Pancreas (tissue), 10 donors: ENCODE results near the gene PDP2. TPM values are rescaled to one million over a fixed set of nuclear protein-coding genes. Genes with fewer than 3 reads are reported as not detected.
A peak's percentile ranks its signal among the peaks of the same experiment; 100 is the strongest.

Source experiments
- ATAC-seq, 4 donors: fragments of 200-7000 bp; cut with Tn5 transposase; one replicate each; pipeline versions ENCODE4 v1.8.0 to v1.9.1; 2020; ENCODE audit warnings: mild to moderate bottlenecking in 4 of 4, moderate library complexity in 4 of 4
- DNase-seq, 6 donors: peaks; one replicate each; pipeline ENCODE4 v3.0.0-alpha.2; 2020
- FAIRE-seq: peaks from 2 replicates; lab custom pipeline; 2012; peaks lifted over from hg19 to GRCh38; lab: Jason Lieb, UNC
- H3K27ac ChIP-seq, 4 donors: fragments of 200-600 bp; sonication (generic); 1 replicate in 3 of 4; 2 replicates in 1 of 4; pipeline versions ENCODE4 v1.5.0 to v1.8.0; 2020
- H3K27me3 ChIP-seq, 4 donors: fragments of 200-600 bp; one replicate each; pipeline ENCODE4 v1.8.0; 2021
- H3K36me3 ChIP-seq, 3 donors: fragments of 200-600 bp; sonication (generic) in 1 of 3; one replicate each; pipeline versions ENCODE4 v1.5.0 to v1.8.0; 2020 to 2021
- H3K4me1 ChIP-seq, 3 donors: fragments of 200-600 bp; one replicate each; pipeline ENCODE4 v1.8.0; 2021
- H3K4me3 ChIP-seq, 4 donors: fragments of 200-600 bp; sonication (generic) in 2 of 4; one replicate each; pipeline versions ENCODE4 v1.5.0 to v1.8.0; 2020 to 2021
- H3K9me3 ChIP-seq, 4 donors: fragments of 200-600 bp; one replicate each; pipeline ENCODE4 v1.8.0; 2021
- WGBS, 2 donors: extraction: QIAGEN DNeasy Blood & Tissue Kit; methylation state at CpG; one replicate each; pipeline ENCODE4 v1.1.7; 2013; 5-methylcytosine and 5-hydroxymethylcytosine counted together
- intact Hi-C, 3 donors: fragments of 100-400 bp; cut with DNase I; formaldehyde crosslinking; loops; one replicate each; pipeline versions ENCODE4 v1.11.1 to v1.14.2; 2022
- polyA plus RNA-seq, 2 donors: library from polyadenylated mRNA; stranded (reverse); fragments of 200-250 nt; gene quantifications; one replicate each; pipeline ENCODE4 v1.2.3, GENCODE V29; 2013
- total RNA-seq, 6 donors: library from RNA; stranded (reverse); fragmentation: NEBNext Ultra II Directional in 4 of 6; extraction: Animal tissue kit (Norgen Biotek cat#: 25700) in 4 of 6; gene quantifications; one replicate each; pipeline versions ENCODE4 v1.2.1 to v1.2.4, GENCODE V29; 2021 to 2023
- TF ChIP-seq, protein P1 (sequence below), 4 donors: fragments of 200-600 bp; sonication (generic) in 3 of 4; IDR thresholded peaks; one replicate each; pipeline versions ENCODE4 v1.5.0 to v1.8.0; 2021; ENCODE audit warnings: antibody characterized with exemption in 4 of 4
- donor health status: healthy with polysubstance abuse.
- donor health status: DM: no; HTN: no; CAD: no; lungs with moderate emphysema.
- donor health status: DM: no; HTN: no; CAD: no.
- donor health status: control.
- donor health status: control.
- donor health status: Bipolar disorder and iron deficiency.
- donor health status: DM: yes; HTN: yes; CAD: no.
- donor health status: DM: no; HTN: no; CAD: no.
- donor health status: DM: no; HTN: no; CAD: no.
- donor health status: DM: yes; HTN: yes; CAD: no.

PDP2 gene, protein sequence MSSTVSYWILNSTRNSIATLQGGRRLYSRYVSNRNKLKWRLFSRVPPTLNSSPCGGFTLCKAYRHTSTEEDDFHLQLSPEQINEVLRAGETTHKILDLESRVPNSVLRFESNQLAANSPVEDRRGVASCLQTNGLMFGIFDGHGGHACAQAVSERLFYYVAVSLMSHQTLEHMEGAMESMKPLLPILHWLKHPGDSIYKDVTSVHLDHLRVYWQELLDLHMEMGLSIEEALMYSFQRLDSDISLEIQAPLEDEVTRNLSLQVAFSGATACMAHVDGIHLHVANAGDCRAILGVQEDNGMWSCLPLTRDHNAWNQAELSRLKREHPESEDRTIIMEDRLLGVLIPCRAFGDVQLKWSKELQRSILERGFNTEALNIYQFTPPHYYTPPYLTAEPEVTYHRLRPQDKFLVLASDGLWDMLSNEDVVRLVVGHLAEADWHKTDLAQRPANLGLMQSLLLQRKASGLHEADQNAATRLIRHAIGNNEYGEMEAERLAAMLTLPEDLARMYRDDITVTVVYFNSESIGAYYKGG
- 1 to 10 TPM; 6.1 to 8.5 (median 7.7) TPM for total RNA-seq
- polyA plus RNA-seq, result 1 to 10 TPM; 1.6 TPM

DNA sequence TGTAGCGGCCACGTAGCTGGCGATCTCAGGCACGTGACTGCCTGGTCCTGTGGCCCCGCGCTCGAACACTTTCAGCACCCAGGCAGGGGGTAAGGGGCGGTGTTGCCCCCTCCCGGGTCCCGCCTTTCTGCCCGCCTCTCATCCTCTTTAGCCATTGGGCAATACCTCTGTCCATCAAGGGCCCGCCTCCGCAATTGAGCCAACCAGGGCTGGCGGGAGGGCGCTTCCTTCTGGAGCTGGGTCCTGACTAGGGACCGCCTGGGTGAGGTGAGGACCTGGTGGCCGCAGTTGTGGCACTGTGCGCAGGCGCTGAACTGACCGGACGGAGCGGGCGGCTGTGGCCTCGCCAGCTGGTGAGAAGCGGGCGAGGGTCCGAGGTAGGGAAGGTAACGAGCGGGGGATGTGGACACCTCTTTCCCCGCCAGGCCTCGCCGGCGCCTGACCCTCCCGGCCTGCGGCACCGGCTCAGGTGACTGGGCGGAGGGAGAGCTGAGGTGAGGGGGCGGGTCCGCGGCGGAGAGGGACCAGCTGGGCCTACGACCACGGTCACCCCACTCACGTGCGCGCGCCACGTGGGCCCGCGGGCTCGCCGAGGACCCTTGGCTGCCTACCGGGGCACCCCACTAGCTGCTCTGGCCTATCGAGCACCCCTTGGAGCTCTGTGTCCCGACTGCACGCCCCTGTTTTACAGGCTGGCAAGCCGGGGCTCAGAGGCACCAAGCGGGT, at the start of gene PDP2:
Gene PDP2 (plus strand): TSS at position 228 of the 726 bp plus-strand sequence. CDS start 3,770 bp downstream, outside the sequence.
- FAIRE-seq (no peak), ATAC-seq (peak; percentile 95 to 98 (median 96)), DNase-seq (peak; percentile 94 to 99 (median 96))
- Histone ChIP-seq H3K4me1 (peaks cover 6 to 14% (median 7%) of the 10 kb centered on the region in 3 donors), H3K27me3 (no peaks in the 10 kb centered on the region), H3K27ac (peak within 1 kb of the TSS; percentile 48 to 82 (median 52)), H3K4me3 (peak within 1 kb of the TSS; percentile 60 to 94 (median 89)), H3K9me3 (no peaks in the 10 kb centered on the region), H3K36me3 (peaks cover 0 to 11% (median 8%) of the 10 kb centered on the region in 3 donors)
- intact Hi-C loops, result no loop called here
- 0% methylated on average over 44 to 58 of the region's 58 CpGs for WGBS, 2 donors
- TF ChIP-seq, protein P1, sequence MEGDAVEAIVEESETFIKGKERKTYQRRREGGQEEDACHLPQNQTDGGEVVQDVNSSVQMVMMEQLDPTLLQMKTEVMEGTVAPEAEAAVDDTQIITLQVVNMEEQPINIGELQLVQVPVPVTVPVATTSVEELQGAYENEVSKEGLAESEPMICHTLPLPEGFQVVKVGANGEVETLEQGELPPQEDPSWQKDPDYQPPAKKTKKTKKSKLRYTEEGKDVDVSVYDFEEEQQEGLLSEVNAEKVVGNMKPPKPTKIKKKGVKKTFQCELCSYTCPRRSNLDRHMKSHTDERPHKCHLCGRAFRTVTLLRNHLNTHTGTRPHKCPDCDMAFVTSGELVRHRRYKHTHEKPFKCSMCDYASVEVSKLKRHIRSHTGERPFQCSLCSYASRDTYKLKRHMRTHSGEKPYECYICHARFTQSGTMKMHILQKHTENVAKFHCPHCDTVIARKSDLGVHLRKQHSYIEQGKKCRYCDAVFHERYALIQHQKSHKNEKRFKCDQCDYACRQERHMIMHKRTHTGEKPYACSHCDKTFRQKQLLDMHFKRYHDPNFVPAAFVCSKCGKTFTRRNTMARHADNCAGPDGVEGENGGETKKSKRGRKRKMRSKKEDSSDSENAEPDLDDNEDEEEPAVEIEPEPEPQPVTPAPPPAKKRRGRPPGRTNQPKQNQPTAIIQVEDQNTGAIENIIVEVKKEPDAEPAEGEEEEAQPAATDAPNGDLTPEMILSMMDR (IDR thresholded peaks at IDR 0.05), result no peak

DNA sequence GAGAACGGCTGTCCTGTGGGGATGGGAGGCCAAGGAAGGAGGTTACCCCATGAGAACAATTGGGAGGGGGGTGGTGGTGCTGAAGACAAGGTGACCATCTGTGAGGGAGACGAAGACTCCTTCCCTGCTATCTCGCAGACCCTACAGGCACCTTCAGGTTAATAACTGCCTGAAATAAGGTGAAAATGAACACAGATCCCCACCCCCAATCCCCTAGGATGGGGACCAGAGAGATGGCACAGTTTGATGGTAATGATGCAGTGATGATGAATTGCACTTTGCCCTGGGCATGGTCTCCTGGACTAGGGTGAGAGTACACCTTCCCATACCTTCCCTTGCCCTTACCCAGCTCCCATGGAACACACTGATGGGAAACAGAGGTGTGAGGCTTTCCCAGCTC, 48.1 kb upstream of the PDP2 start:
- H3K27ac ChIP-seq, result no peak overlapping the region

DNA sequence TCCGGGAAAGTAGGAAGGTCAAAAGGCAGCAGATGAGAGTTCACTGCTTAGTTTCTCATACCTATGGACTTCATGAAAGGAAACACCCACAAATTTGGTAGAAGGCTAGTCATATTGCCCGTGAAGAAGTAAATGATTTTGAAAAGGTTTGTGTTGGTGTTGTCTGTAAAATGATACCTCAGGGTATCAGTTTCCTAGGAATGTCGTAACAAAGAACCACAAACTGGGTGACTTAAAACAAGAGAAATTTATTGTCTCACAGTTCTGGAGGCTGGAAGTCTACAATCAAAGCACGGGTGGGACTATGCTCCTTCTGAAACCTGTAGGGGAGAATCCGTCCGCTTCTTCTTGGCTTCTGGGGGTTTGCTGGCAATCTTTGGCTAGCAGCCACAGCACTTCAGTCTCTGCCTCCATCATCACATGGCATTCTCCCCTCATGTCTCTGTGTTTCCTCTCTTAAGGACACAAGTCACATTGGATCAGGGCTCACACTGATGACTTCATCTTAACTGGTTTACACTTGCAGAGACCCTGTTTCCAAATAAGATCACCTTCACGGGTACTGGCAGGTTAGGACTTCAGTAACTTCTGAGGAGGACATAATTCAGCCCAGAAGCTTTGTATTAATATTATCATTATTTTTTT, 47.5 kb upstream of the PDP2 start:
- ATAC-seq (no peak), FAIRE-seq (no peak), DNase-seq (no peak)
- intact Hi-C loops, result no loop called here
- 66 to 75% methylated on average over 7 of the region's 7 CpGs for WGBS, 2 donors
- H3K4me1 ChIP-seq, result peaks cover 0 to 10% (median 3%) of the 10 kb centered on the region in 3 donors
- H3K9me3 ChIP-seq, result no peaks in the 10 kb centered on the region
- TF ChIP-seq, protein P1 (IDR thresholded peaks at IDR 0.05), result no peak
- no peak overlapping the region for H3K4me3 ChIP-seq
- no peak overlapping the region for H3K27ac ChIP-seq
- H3K27me3 ChIP-seq, result no peaks in the 10 kb centered on the region
- H3K36me3 ChIP-seq, result no peaks in the 10 kb centered on the region

More for the DNA sequence above, 48.1 kb upstream of the PDP2 start:
- peaks cover 0 to 10% (median 3%) of the 10 kb centered on the region in 3 donors for H3K4me1 ChIP-seq
- ATAC-seq (no peak), DNase-seq (no peak), FAIRE-seq (no peak)
- TF ChIP-seq, protein P1 (IDR thresholded peaks at IDR 0.05), result no peak
- intact Hi-C loops, result no loop called here
- no peaks in the 10 kb centered on the region for H3K27me3 ChIP-seq
- no peaks in the 10 kb centered on the region for H3K36me3 ChIP-seq
- H3K4me3 ChIP-seq, result no peak overlapping the region
- H3K9me3 ChIP-seq, result no peaks in the 10 kb centered on the region
- 72 to 78% methylated on average over 3 of the region's 3 CpGs for WGBS, 2 donors

DNA sequence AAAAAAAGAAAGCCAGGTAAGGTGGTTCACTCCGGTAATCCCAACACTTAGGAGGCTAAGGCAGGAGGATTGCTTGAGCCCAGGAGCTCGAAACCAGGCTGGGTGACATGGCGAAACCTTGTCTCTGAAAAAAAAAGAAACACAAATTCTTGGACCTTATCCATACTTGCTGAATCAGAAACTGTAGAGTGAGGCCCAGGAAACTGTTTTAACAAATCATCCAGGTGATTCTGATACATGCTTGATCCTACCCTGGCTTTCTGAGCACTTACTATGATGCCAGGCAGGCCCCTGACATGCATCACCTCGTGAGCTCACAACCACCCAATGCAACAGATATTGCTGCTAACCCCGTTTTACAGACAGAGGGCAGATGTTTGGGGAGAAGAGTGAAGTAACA, 45.6 kb upstream of the PDP2 start:
- no peak overlapping the region for H3K4me3 ChIP-seq
- TF ChIP-seq, protein P1 (IDR thresholded peaks at IDR 0.05), result no peak
- H3K27ac ChIP-seq, result no peak overlapping the region
- no peak for FAIRE-seq
- H3K27me3 ChIP-seq, result no peaks in the 10 kb centered on the region
- no peaks in the 10 kb centered on the region for H3K9me3 ChIP-seq
- 90 to 94% methylated on average over 5 of the region's 5 CpGs for WGBS, 2 donors
- peaks cover 0 to 4% (median 0%) of the 10 kb centered on the region in 3 donors for H3K4me1 ChIP-seq
- no peak for DNase-seq
- no peaks in the 10 kb centered on the region for H3K36me3 ChIP-seq
- no peak for ATAC-seq
- intact Hi-C loops, result no loop called here
